Dermis microvascular lymphatic vessel endothelial cell (primary cell): ENCODE data around the gene MUC6. TPM values are rescaled to one million over a fixed set of nuclear protein-coding genes. Genes with fewer than 3 reads are reported as not detected.

ENCODE experiments used
- DNase-seq, 2 donors: peaks; one replicate each; pipeline versions ENCODE4 v3.0.0 to v3.0.0-alpha.2; 2010; ENCODE audit warnings: low read depth in 2 of 2
- total RNA-seq: library from RNA; depleted of rRNA; stranded (reverse); fragments of >200 nt; gene quantifications from 2 replicates; pipeline ENCODE4 v1.2.1, GENCODE V29; 2014

MUC6 gene
- total RNA-seq, 1 donor from 2014 or later: not detected

GRCh38 chr11:1024597-1025409 lies 11.7 kb downstream of the MUC6 start:
- no peak for DNase-seq

GRCh38 chr11:1023811-1024596 lies 12.5 kb downstream of the MUC6 start:
- no peak for DNase-seq

GRCh38 chr11:1022908-1023810 lies 13.4 kb downstream of the MUC6 start:
- no peak for DNase-seq

GRCh38 chr11:1022411-1022810 lies 14.1 kb downstream of the MUC6 start:
- no peak for DNase-seq

- no peak for DNase-seq
These were observed 16.2 kb downstream of the MUC6 start for GRCh38 chr11:1020211-1020905.

- no peak for DNase-seq
These were observed 17.1 kb downstream of the MUC6 start for GRCh38 chr11:1019321-1019910.

GRCh38 chr11:1018091-1018490 lies 18.4 kb downstream of the MUC6 start:
- no peak for DNase-seq

GRCh38 chr11:1017269-1018005 lies 19.1 kb downstream of the MUC6 start:
- peak in 1 of 2 donors; percentile 12 for DNase-seq

- peak in 1 of 2 donors; percentile 17 for DNase-seq
These were observed 19.9 kb downstream of the MUC6 start for GRCh38 chr11:1016610-1017126.

GRCh38 chr11:1015826-1016545 lies 20.5 kb downstream of the MUC6 start:
- no peak for DNase-seq

- DNase-seq: no peak
These were observed 21.5 kb downstream of the MUC6 start for GRCh38 chr11:1015064-1015463.

GRCh38 chr11:1014276-1014675 lies 22.2 kb downstream of the MUC6 start:
- DNase-seq: no peak

- DNase-seq: no peak
These were observed 22.9 kb downstream of the MUC6 start for GRCh38 chr11:1013631-1013935.

- DNase-seq: no peak
These were observed 23.5 kb downstream of the MUC6 start for GRCh38 chr11:1012740-1013630.

- DNase-seq: no peak
These were observed 24.2 kb downstream of the MUC6 start for GRCh38 chr11:1012291-1012690.

- no peak for DNase-seq
These were observed 25.2 kb downstream of the MUC6 start for GRCh38 chr11:1011320-1011698.

- no peak for DNase-seq
These were observed 25.8 kb downstream of the MUC6 start for GRCh38 chr11:1010551-1011319.

- DNase-seq: no peak
These were observed 26.5 kb downstream of the MUC6 start for GRCh38 chr11:1009991-1010390.
